GM20431 (cell line): Measurements from ENCODE around the gene SEC23IP.

Experiments used
- in situ Hi-C: fragments of 300-500 bp; cut with MseI, MboI; formaldehyde crosslinking; loops from one replicate; pipeline ENCODE4 v1.15.0; 2020; ENCODE audit warnings: low sequenced_read_pairs; ENCODE audit not compliant: unreplicated experiment

The SEC23IP gene

GRCh38 chr10:119928411-119928810, 35.9 kb downstream of the SEC23IP start:
- in situ Hi-C loops: no loop called here

GRCh38 chr10:119931871-119932270, 39.3 kb downstream of the SEC23IP start:
- in situ Hi-C loops: no loop called here

- in situ Hi-C loops: no loop called here
These were observed 40.1 kb downstream of the SEC23IP start for GRCh38 chr10:119932631-119933030.

GRCh38 chr10:119933179-119933578, 40.6 kb downstream of the SEC23IP start:
- in situ Hi-C loops: no loop called here

GRCh38 chr10:119940487-119940886, 48.0 kb downstream of the SEC23IP start:
- in situ Hi-C loops: no loop called here

GRCh38 chr10:119942973-119943372, 50.4 kb downstream of the SEC23IP start:
- in situ Hi-C loops: no loop called here

GRCh38 chr10:119945805-119946204, 53.3 kb downstream of the SEC23IP start:
- in situ Hi-C loops: no loop called here

GRCh38 chr10:119947300-119947699, 54.8 kb downstream of the SEC23IP start:
- in situ Hi-C loops: no loop called here

- in situ Hi-C loops: no loop called here
These were observed 64.9 kb downstream of the SEC23IP start for GRCh38 chr10:119957451-119957850.

- in situ Hi-C loops: no loop called here
These were observed 70.3 kb downstream of the SEC23IP start for GRCh38 chr10:119962837-119963236.

- in situ Hi-C loops: no loop called here
These were observed 74.5 kb downstream of the SEC23IP start for GRCh38 chr10:119967066-119967465.

GRCh38 chr10:119969609-119970008, 77.1 kb downstream of the SEC23IP start:
- in situ Hi-C loops: no loop called here

GRCh38 chr10:119970107-119970506, 77.6 kb downstream of the SEC23IP start:
- in situ Hi-C loops: no loop called here

GRCh38 chr10:119970963-119971362, 78.4 kb downstream of the SEC23IP start:
- in situ Hi-C loops: no loop called here

GRCh38 chr10:119973281-119973680, 80.8 kb downstream of the SEC23IP start:
- in situ Hi-C loops: no loop called here

- in situ Hi-C loops: no loop called here
These were observed 83.9 kb downstream of the SEC23IP start for GRCh38 chr10:119976421-119976820.

GRCh38 chr10:119980956-119981750, 88.6 kb downstream of the SEC23IP start:
- in situ Hi-C loops: no loop called here

GRCh38 chr10:119981826-119982225, 89.3 kb downstream of the SEC23IP start:
- in situ Hi-C loops: no loop called here

GRCh38 chr10:119988333-119988732, 95.8 kb downstream of the SEC23IP start:
- in situ Hi-C loops: no loop called here

GRCh38 chr10:119989966-119990365, 97.4 kb downstream of the SEC23IP start:
- in situ Hi-C loops: no loop called here

- in situ Hi-C loops: no loop called here
These were observed 98.5 kb downstream of the SEC23IP start for GRCh38 chr10:119991066-119991465.

- in situ Hi-C loops: no loop called here
These were observed 99.3 kb downstream of the SEC23IP start for GRCh38 chr10:119991816-119992215.
